Measurements from ENCODE around the gene ZFP82. TPM values are rescaled to one million over a fixed set of nuclear protein-coding genes. Genes with fewer than 3 reads are reported as not detected.
A peak's percentile ranks its signal among the peaks of the same experiment; 100 is the strongest.

The ZFP82 gene
- total RNA-seq, 1 experiment from 2014 or later, result 20.1 TPM

DNA sequence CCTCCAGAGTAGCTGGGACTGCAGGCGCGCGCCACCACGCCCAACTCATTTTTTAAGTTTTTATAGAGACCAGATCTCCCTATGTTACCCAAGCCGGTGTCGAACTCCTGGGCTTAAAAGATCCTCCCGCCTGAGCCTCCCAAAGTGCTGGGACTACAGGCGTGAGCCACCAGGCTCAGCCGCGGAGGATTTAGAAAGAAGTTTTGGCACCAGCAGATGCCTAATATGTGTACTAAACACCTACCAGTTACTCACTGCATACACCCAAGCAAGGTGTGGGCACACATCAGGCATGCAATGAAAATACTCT is 39.0 kb downstream of the ZFP82 start:
- Histone ChIP-seq H3K79me1 (ENCODE audit: insufficient read depth, low read depth, low read length, poor library complexity, severe bottlenecking) (peaks cover 6% of the 10 kb centered on the region), H3K14ac (ENCODE audit: insufficient read depth, low read length) (no peak overlapping the region), H3K23me2 (ENCODE audit: insufficient read length, low read depth, low read length, poor library complexity, severe bottlenecking) (no peaks in the 10 kb centered on the region), H3K23ac (ENCODE audit: insufficient read length, low read depth, low read length) (no peak overlapping the region), H3K79me2 (ENCODE audit: insufficient read depth, low read length) (no peaks in the 10 kb centered on the region), H2BK20ac (ENCODE audit: low read depth, low read length, poor library complexity, severe bottlenecking) (no peak overlapping the region), H3K9ac (ENCODE audit: extremely low read depth, insufficient read length, low read length) (no peak overlapping the region), H2BK15ac (ENCODE audit: low read depth, low read length) (no peak overlapping the region), H3K18ac (ENCODE audit: insufficient read length, low read depth, low read length) (no peak overlapping the region), H2BK120ac (ENCODE audit: low read depth, low read length, poor library complexity, severe bottlenecking) (no peak overlapping the region), H3K4ac (ENCODE audit: low read depth, low read length) (no peak overlapping the region), H3K9me3 (ENCODE audit: control insufficient read depth, low read depth, low read length) (no peaks in the 10 kb centered on the region), H2AFZ (ENCODE audit: low read length) (no peak overlapping the region), H3K27ac (ENCODE audit: insufficient read length, low read depth, low read length) (no peak overlapping the region), H4K91ac (ENCODE audit: insufficient read length, low read depth, low read length) (no peak overlapping the region), H3K27me3 (ENCODE audit: insufficient read depth, low read length) (no peaks in the 10 kb centered on the region), H2AK5ac (ENCODE audit: insufficient read length, low read length) (no peak overlapping the region), H3K56ac (ENCODE audit: insufficient read length, low read depth, low read length) (no peak overlapping the region), H4K8ac (replicated peaks; ENCODE audit: insufficient read length, low read depth, low read length) (no peak overlapping the region), H3K4me2 (ENCODE audit: insufficient read depth, insufficient read length, low read length) (peak overlapping the region; percentile 68), H2BK12ac (ENCODE audit: insufficient read length, low read depth, low read length) (no peak overlapping the region), H3T11ph (ENCODE audit: low read length) (no peak overlapping the region), H4K5ac (ENCODE audit: insufficient read length, low read depth, low read length) (peak overlapping the region; percentile 60), H4K20me1 (ENCODE audit: control insufficient read depth, insufficient read depth, insufficient read length) (no peaks in the 10 kb centered on the region), H2BK5ac (ENCODE audit: insufficient read length, low read length) (no peak overlapping the region), H3K4me1 (ENCODE audit: insufficient read depth, low read length) (no peaks in the 10 kb centered on the region)
- WGBS (ENCODE audit: extremely low coverage, insufficient read length, low lambda C conversion rate), result no CpG with 5 or more reads among the region's 10 CpGs
- no peaks in the 10 kb centered on the region for H3K27me3 Mint-ChIP-seq (ENCODE audit: low read depth)
- no peak overlapping the region for H3K27ac Mint-ChIP-seq
- H3K4me1 Mint-ChIP-seq, result peaks cover 9 to 10% of the 10 kb centered on the region in 2 experiments
- TF ChIP-seq, protein P1, sequence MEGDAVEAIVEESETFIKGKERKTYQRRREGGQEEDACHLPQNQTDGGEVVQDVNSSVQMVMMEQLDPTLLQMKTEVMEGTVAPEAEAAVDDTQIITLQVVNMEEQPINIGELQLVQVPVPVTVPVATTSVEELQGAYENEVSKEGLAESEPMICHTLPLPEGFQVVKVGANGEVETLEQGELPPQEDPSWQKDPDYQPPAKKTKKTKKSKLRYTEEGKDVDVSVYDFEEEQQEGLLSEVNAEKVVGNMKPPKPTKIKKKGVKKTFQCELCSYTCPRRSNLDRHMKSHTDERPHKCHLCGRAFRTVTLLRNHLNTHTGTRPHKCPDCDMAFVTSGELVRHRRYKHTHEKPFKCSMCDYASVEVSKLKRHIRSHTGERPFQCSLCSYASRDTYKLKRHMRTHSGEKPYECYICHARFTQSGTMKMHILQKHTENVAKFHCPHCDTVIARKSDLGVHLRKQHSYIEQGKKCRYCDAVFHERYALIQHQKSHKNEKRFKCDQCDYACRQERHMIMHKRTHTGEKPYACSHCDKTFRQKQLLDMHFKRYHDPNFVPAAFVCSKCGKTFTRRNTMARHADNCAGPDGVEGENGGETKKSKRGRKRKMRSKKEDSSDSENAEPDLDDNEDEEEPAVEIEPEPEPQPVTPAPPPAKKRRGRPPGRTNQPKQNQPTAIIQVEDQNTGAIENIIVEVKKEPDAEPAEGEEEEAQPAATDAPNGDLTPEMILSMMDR (conservative IDR thresholded peaks at IDR 0.05), result no peak
- peaks cover 0 to 6% of the 10 kb centered on the region in 2 experiments; a peak in 1 of 5 replicates for H3K9me3 Mint-ChIP-seq
- H3K36me3 Mint-ChIP-seq (ENCODE audit: insufficient read depth in 1 of 3, low read depth in 3 of 3), result no peaks in the 10 kb centered on the region; a peak in 2 of 7 replicates
- peak overlapping the region; percentile 89 for H3K4me3 Mint-ChIP-seq
- DNase-seq, result no peak
